D341Med (cell line): ENCODE measurements around the gene FARP2.
A peak's percentile ranks its signal among the peaks of the same experiment; 100 is the strongest.
"Not testable (repeated sequence)": the region's sequence is repeated elsewhere in the genome, so short reads cannot be mapped to it uniquely, and the experiment has no call there.

Experiments
- DNase-seq: peaks from one replicate; pipeline ENCODE4 v3.0.0; 2012; ENCODE audit warnings: low spot score

The FARP2 gene

DNA sequence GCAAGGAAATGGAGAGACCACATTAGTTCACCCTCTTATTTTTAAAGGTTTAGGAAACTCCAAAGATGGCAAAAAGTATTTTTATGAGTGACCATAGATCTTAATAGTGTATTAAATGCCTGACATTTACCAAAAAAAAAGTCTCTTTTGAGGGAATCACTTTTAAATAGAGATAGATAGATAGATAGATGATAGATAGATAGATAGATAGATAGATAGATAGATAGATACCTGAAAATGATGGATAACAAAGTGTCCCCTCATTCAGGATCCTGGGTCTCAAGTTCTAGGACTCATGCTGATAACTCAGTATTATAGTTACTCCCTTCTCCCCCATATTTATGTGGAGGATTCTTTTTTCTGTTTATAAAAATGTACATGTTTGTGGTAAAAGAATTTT lies 52.8 kb downstream of the FARP2 start:
- DNase-seq = no peak

GRCh38 chr2:241410739-241411176 lies 54.7 kb downstream of the FARP2 start:
- no peak for DNase-seq

GRCh38 chr2:241412144-241412543 lies 56.1 kb downstream of the FARP2 start:
- DNase-seq = no peak

DNA sequence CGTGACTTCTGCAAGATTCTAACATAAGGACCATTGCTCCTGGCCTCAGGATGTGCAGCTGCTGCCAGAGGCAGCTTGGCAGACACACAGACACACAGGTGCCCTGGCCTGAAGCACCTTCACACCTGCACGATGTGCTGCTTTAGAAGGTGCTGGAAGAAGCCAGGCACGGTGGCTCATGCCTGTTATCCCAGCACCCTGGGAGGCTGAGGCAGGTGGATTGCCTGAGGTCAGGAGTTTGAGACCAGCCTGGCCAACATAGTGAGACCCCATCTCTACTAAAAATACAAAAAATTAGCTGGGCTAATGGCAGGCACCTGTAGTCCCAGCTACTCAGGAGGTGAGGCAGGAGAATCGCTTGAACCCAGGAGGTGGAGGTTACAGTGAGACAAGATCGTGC lies 57.4 kb downstream of the FARP2 start:
- not testable (repeated sequence) for DNase-seq

GRCh38 chr2:241413929-241414580 lies 58.0 kb downstream of the FARP2 start:
- no peak for DNase-seq

DNA sequence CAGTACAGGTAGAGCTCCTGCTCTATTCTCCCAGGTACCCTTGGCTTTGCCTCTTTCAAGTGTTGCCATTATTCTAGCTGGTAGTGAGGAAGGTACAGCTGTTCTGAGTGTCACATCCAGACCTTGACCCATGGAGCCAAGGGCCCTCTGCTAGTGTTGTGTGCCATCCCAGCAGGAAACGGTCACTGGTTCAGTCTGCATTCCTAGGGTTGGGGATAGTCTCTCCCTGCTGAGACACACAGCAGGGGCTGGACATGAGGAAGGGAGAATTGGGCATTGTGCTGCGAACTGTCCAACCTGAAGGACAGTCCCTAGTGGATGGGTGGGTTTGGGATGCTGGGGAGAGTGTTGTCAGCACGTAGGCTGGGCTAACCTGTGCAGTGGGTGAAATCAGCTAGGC lies 59.1 kb downstream of the FARP2 start:
- no peak for DNase-seq

- no peak for DNase-seq
These were observed 61.5 kb downstream of the FARP2 start for GRCh38 chr2:241417626-241418025.

GRCh38 chr2:241421330-241421729 lies 65.2 kb downstream of the FARP2 start:
- no peak for DNase-seq

DNA sequence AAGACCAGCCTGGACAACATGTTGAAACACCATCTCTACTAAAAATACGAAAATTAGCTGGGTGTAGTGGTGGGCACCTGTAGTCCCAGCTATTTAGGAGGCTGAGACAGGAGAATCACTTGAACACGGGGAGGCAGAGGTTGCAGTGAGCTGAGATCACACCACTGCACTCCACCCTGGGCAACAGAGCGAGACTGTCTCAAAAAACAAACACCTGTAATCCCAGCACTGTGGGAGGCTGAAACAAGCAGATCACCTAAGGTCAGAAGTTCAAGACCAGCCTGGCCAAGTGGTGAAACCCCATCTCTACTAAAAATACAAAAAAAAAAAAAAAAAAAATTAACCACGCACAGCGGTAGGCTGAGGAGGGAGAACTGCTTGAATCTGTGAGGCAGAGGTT lies 65.9 kb downstream of the FARP2 start:
- not testable (repeated sequence) for DNase-seq

DNA sequence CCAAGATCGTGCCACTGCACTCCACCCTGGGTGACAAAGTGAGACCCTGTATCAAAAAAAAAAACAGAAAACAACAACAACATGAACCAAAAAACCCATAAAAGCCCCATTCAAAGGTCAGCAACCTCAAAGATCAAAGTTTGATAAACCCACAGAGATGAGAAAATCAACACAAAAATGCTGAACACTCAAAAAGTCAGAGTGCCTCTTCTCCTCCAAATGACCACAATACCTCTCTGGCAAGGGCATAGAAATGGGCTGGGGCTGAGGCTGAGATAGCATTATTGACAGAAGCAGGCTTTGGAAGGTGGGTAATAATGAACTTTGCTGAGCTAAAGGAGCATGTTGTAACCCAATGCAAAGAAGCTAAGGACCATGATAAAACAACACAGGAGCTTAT lies 66.3 kb downstream of the FARP2 start:
- no peak for DNase-seq

- DNase-seq = not testable (repeated sequence)
These were observed 67.4 kb downstream of the FARP2 start for GRCh38 chr2:241423489-241423888.

- DNase-seq = no peak
These were observed 69.3 kb downstream of the FARP2 start for GRCh38 chr2:241425368-241425767.

DNA sequence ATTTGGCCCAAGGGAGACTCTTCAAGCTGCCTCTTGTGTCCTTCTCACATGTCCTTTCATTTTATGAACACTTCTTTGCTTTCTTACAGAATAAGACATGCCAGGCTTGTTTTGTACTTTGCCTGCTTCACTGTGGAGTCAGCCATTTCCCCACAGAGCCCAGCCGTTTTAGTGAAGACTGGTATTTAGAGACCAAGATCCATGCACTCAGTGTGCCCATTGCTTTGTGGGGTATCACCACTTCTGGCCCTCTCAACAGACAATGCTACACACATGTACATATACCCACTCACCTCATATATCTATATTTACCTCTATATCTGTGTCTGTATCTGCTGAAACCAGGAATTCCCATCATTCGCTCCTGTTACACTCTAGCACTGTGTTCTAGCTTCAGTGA lies 74.1 kb downstream of the FARP2 start:
- DNase-seq = no peak

GRCh38 chr2:241432824-241433448 lies 76.9 kb downstream of the FARP2 start:
- DNase-seq = no peak

GRCh38 chr2:241437179-241437578 lies 81.1 kb downstream of the FARP2 start:
- DNase-seq = no peak

- DNase-seq = no peak
These were observed 85.4 kb downstream of the FARP2 start for GRCh38 chr2:241441492-241441891.

DNA sequence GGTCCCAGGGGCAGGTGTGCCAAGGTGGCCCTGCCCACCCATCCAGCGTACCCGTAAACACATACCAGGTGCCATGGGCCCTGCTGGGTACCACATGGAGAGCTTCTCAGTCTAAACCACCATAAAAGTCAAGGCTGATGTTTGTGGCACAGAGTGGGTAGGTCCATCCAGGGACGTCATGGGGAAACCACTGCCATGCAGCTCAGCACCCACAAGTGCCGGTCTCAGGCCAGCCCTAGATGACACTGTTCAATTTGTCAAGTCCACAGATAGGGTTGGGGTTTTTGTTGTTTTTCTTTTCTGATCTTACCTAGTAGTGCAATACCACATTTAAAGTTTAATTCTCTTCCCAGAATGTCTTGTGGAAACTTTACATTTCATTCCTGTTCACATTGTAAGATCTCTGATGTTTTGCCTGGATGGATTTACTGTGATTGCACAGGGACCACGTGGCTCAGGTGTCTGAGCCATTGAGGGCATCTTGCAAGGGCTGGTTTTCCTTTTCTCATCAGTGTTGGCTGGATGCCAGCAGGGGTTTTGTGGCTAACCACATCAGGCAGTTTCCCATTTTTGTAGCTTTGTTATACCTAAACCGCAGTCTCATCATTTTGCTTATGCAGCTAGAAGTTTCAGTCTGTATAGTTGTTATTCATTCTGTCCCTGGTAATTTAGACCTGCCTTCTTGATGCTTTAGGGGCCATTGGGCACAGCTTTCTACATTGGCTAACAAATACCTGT lies 87.6 kb downstream of the FARP2 start:
- DNase-seq = no peak

DNA sequence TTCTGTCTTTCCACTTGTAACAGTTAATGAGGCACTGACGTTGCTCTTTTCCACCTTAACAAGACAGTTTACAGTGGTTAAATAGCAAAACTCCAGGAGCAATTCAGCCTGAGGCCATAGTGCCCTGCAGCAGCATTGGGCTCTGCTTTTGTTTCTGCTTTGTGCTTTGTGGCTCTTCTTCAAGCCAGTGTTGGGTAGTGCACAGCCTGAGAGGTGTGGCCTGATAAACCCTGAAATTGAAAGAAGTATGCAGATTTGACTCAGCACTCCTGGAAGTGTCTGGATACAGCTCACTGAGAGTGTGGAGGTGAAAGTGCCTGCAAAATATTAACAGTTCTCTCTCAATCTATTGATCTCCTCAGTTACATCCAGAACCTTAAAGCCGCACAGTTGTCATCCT lies 89.3 kb downstream of the FARP2 start:
- no peak for DNase-seq

- not testable (repeated sequence) for DNase-seq
These were observed 94.0 kb downstream of the FARP2 start for GRCh38 chr2:241450092-241450491.

DNA sequence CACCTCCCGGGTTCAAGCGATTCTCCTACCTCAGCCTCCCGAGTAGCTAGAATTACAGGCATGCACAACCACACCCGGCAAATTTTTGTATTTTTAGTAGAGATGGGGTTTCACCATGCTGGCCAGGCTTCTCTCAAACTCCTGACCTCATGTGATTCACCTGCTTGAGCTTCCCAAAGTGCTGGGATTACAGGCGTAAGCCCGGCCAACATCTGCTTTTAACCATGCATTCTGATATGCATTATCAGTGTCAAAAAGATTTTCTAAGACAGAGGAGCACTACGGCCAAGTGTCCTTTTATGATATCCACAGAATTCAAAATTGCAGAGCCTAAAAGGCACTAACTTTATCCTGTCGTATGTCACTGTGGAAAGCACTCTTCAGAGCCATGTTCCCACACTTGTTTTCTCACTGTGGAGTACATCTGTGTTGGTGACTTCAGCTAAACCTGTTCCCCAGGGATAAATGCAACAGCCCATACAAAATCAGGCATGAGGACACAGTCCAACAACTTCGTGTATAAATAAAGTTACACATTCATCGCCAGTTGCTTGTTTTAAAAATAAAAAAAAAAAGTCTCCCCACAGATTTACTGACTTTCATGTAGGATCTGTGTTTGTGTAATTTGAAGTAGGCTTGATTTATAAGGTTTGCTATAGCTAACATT lies 95.9 kb downstream of the FARP2 start:
- DNase-seq = no peak

- peak; percentile 1 for DNase-seq
These were observed 97.8 kb downstream of the FARP2 start for GRCh38 chr2:241453919-241454318.

DNA sequence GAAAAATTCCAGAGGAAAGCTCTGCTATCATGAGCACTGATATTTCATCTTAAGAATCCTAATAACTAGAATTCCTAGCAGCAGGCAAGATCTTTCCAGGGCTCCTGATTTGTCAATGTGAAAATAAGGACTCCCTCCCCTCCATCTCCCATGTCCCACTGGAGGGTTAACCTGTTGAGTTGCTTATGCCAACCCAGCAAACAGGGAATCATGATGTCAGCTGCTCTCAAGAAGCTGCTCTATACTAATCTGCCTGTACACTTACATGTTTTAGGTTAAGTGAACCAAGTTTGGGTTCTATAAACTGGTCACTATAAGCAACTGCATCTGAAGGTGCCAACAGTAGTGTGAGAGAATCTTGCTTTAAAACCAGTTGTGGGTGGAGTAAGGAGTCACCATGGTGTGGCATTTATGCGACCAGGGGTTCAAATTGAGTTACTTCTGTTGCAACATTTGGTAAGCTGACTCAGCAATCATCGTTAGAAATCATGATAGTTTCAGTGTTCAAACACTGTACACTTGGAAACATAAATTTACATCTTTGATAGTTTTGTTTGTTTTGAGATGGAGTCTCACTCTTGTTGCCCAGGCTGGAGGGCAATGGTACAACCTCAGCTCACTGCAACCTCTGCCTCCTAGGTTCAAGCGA lies 98.9 kb downstream of the FARP2 start:
- no peak for DNase-seq
